LNCaP clone FGC (cell line): ENCODE data around the gene CCDC85C.

Experiments
- DNase-seq: peaks from one replicate; pipeline ENCODE4 v3.0.0-alpha.2; 2011; ENCODE audit warnings: low read depth
- H3K4me3 ChIP-seq: 2 replicates; pipeline ENCODE4 v1.5.1; 2011; ENCODE audit warnings: mild to moderate bottlenecking, low read depth, low read length, control low read depth
- CTCF ChIP-seq: IDR thresholded peaks from 2 replicates; pipeline ENCODE4 v1.5.1; 2012; ENCODE audit warnings: mild to moderate bottlenecking; ENCODE audit not compliant: control insufficient read depth, insufficient read depth; ENCODE audit errors: extremely low read depth

CCDC85C gene

GRCh38 chr14:99612738-99613330 lies 8.8 kb upstream of the CCDC85C start:
- no peak for DNase-seq
- no peak overlapping the region for H3K4me3 ChIP-seq
- no peak for TF ChIP-seq CTCF

- no peak for DNase-seq
- H3K4me3 ChIP-seq = no peak overlapping the region
- no peak for TF ChIP-seq CTCF
Observed at GRCh38 chr14:99612071-99612737, 8.2 kb upstream of the CCDC85C start.

GRCh38 chr14:99611646-99612045 lies 7.6 kb upstream of the CCDC85C start:
- no peak for DNase-seq
- no peak for TF ChIP-seq CTCF
- no peak overlapping the region for H3K4me3 ChIP-seq

- TF ChIP-seq CTCF = no peak
- no peak overlapping the region for H3K4me3 ChIP-seq
- no peak for DNase-seq
Observed at GRCh38 chr14:99609245-99610170, 5.5 kb upstream of the CCDC85C start.

- no peak for DNase-seq
- no peak overlapping the region for H3K4me3 ChIP-seq
- no peak for TF ChIP-seq CTCF
Observed at GRCh38 chr14:99608591-99608990, 4.6 kb upstream of the CCDC85C start.

- no peak for DNase-seq
- no peak overlapping the region for H3K4me3 ChIP-seq
- no peak for TF ChIP-seq CTCF
Observed at GRCh38 chr14:99606359-99606758, 2.4 kb upstream of the CCDC85C start.
